DOHH2 (cell line): Measurements from ENCODE around the gene SLC11A1.

Source experiments
- H3F3A ChIP-seq: fragments of 200-600 bp; sonication (generic), shearing (Covaris generic); 2 replicates; pipeline ENCODE4 v1.6.0; 2016; ENCODE audit warnings: antibody characterized with exemption, mild to moderate bottlenecking; ENCODE audit not compliant: control insufficient read depth, insufficient read depth
- H3K27ac ChIP-seq: fragments of 200-600 bp; sonication (generic); 2 replicates; pipeline ENCODE4 v1.5.1; 2014; ENCODE audit warnings: low read depth, mild to moderate bottlenecking, low read length, moderate library complexity
- H3K27me3 ChIP-seq: fragments of 200-600 bp; sonication (generic); 2 replicates; pipeline ENCODE4 v1.6.1; 2014; ENCODE audit warnings: mild to moderate bottlenecking, low read length, mixed read lengths; ENCODE audit not compliant: control insufficient read depth
- H3K36me3 ChIP-seq: fragments of 200-600 bp; sonication (generic); 2 replicates; pipeline ENCODE4 v1.6.1; 2014; ENCODE audit warnings: mild to moderate bottlenecking, low read length, moderate library complexity, mixed read lengths; ENCODE audit not compliant: control insufficient read depth
- H3K4me1 ChIP-seq: fragments of 200-600 bp; sonication (generic); 2 replicates; pipeline ENCODE4 v1.6.1; 2014; ENCODE audit warnings: mild to moderate bottlenecking, low read length, mixed read lengths; ENCODE audit not compliant: control insufficient read depth
- H3K4me2 ChIP-seq: fragments of 200-600 bp; sonication (generic); 2 replicates; pipeline ENCODE4 v1.6.0; 2014; ENCODE audit warnings: mild to moderate bottlenecking, low read length, moderate library complexity
- H3K4me3 ChIP-seq: fragments of 200-600 bp; sonication (generic); 2 replicates; pipeline ENCODE4 v1.5.1; 2014; ENCODE audit warnings: mild to moderate bottlenecking, low read length, mixed read lengths
- H3K79me2 ChIP-seq: fragments of 200-600 bp; sonication (generic); 2 replicates; pipeline ENCODE4 v1.6.1; 2014; ENCODE audit warnings: mild to moderate bottlenecking, low read length, mixed read lengths; ENCODE audit not compliant: control insufficient read depth
- H3K9me2 ChIP-seq: fragments of 200-600 bp; sonication (generic); replicated peaks from 2 replicates; pipeline ENCODE4 v1.6.1; 2014; ENCODE audit warnings: mild to moderate bottlenecking, low read length, mixed read lengths; ENCODE audit not compliant: control insufficient read depth
- H3K9me3 ChIP-seq: fragments of 200-600 bp; sonication (generic); 2 replicates; pipeline ENCODE4 v1.6.1; 2014; ENCODE audit warnings: antibody characterized with exemption, low read length, mixed read lengths; ENCODE audit not compliant: control insufficient read depth, insufficient read depth
- H4K20me1 ChIP-seq: fragments of 200-600 bp; sonication (generic); 2 replicates; pipeline ENCODE4 v1.6.0; 2014; ENCODE audit warnings: low read depth, mild to moderate bottlenecking, antibody characterized with exemption, low read length, moderate library complexity; ENCODE audit not compliant: control insufficient read depth, insufficient read depth
- EZH2phosphoT487 ChIP-seq: fragments of 200-600 bp; sonication (generic); IDR thresholded peaks from 2 replicates; pipeline ENCODE4 v1.6.1; 2017; ENCODE audit warnings: borderline replicate concordance, mild to moderate bottlenecking, antibody characterized with exemption, low read length, moderate library complexity, mixed read lengths
- TF ChIP-seq, protein P1 (sequence below): fragments of 200-600 bp; sonication (generic); IDR thresholded peaks from one replicate; pipeline ENCODE4 v1.5.1; 2014; ENCODE audit warnings: antibody characterized with exemption, mild to moderate bottlenecking, low read depth, low read length; ENCODE audit not compliant: poor library complexity, severe bottlenecking

Gene SLC11A1

DNA sequence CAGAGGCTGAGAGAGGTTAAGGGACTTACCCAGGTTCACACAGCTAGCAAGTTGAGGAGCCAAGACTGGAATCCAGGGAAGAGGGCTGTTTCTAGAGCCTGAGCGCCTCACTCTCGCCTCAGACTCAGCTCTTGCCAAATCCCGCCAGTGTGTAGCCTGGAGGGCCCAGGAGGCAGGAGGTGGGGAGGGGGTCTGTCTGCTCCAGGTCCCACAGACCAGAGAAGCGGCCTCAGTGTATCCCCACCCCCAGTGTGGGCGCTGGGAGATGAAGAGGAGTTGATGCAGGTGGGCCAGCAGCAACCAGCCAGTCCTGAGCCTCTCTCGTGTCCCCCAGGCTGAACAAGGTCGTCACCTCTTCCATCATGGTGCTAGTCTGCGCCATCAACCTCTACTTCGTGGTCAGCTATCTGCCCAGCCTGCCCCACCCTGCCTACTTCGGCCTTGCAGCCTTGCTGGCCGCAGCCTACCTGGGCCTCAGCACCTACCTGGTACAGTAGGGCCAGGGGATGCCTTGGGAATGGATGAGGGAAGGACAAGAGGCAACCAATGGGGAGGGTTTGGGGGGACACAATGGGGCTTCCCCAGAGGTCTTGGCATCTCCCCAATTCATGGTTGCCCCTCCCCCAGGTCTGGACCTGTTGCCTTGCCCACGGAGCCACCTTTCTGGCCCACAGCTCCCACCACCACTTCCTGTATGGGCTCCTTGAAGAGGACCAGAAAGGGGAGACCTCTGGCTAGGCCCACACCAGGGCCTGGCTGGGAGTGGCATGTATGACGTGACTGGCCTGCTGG is 12.4 kb downstream of the SLC11A1 start:
- H3K4me3 ChIP-seq: no peak overlapping the region
- no peaks in the 10 kb centered on the region for H3K9me3 ChIP-seq
- no peaks in the 10 kb centered on the region for H4K20me1 ChIP-seq
- peaks cover 11% of the 10 kb centered on the region for H3K79me2 ChIP-seq
- H3K9me2 ChIP-seq: no peaks in the 10 kb centered on the region
- peaks cover 15% of the 10 kb centered on the region for H3F3A ChIP-seq
- no peak overlapping the region for H3K27ac ChIP-seq
- H3K4me1 ChIP-seq: peaks cover 52% of the 10 kb centered on the region
- H3K36me3 ChIP-seq: no peaks in the 10 kb centered on the region
- H3K4me2 ChIP-seq: peak overlapping the region; percentile 94
- TF ChIP-seq EZH2phosphoT487: no peak
- TF ChIP-seq, protein P1, sequence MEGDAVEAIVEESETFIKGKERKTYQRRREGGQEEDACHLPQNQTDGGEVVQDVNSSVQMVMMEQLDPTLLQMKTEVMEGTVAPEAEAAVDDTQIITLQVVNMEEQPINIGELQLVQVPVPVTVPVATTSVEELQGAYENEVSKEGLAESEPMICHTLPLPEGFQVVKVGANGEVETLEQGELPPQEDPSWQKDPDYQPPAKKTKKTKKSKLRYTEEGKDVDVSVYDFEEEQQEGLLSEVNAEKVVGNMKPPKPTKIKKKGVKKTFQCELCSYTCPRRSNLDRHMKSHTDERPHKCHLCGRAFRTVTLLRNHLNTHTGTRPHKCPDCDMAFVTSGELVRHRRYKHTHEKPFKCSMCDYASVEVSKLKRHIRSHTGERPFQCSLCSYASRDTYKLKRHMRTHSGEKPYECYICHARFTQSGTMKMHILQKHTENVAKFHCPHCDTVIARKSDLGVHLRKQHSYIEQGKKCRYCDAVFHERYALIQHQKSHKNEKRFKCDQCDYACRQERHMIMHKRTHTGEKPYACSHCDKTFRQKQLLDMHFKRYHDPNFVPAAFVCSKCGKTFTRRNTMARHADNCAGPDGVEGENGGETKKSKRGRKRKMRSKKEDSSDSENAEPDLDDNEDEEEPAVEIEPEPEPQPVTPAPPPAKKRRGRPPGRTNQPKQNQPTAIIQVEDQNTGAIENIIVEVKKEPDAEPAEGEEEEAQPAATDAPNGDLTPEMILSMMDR: no peak
- H3K27me3 ChIP-seq: no peaks in the 10 kb centered on the region

DNA sequence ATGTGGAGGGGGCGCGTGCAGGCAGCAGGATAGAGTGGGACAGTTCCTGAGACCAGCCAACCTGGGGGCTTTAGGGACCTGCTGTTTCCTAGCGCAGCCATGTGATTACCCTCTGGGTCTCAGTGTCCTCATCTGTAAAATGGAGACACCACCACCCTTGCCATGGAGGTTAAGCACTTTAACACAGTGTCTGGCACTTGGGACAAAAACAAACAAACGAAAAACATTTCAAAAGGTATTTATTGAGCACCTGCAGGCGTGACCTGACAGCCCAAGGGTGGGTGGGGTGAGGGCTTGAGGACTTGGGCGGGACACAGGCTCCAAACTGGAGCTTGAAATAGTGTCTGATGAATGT is 13.0 kb downstream of the SLC11A1 start:
- no peaks in the 10 kb centered on the region for H4K20me1 ChIP-seq
- peaks cover 15% of the 10 kb centered on the region for H3F3A ChIP-seq
- no peaks in the 10 kb centered on the region for H3K27me3 ChIP-seq
- no peak overlapping the region for H3K27ac ChIP-seq
- peaks cover 13% of the 10 kb centered on the region for H3K79me2 ChIP-seq
- H3K4me3 ChIP-seq: no peak overlapping the region
- no peaks in the 10 kb centered on the region for H3K9me3 ChIP-seq
- H3K36me3 ChIP-seq: peaks cover 1% of the 10 kb centered on the region; the same call in 1 of the 2 replicates
- H3K4me1 ChIP-seq: peaks cover 52% of the 10 kb centered on the region
- TF ChIP-seq EZH2phosphoT487: no peak
- TF ChIP-seq, protein P1: no peak
- no peaks in the 10 kb centered on the region for H3K9me2 ChIP-seq
- peak overlapping the region; percentile 94 for H3K4me2 ChIP-seq

DNA sequence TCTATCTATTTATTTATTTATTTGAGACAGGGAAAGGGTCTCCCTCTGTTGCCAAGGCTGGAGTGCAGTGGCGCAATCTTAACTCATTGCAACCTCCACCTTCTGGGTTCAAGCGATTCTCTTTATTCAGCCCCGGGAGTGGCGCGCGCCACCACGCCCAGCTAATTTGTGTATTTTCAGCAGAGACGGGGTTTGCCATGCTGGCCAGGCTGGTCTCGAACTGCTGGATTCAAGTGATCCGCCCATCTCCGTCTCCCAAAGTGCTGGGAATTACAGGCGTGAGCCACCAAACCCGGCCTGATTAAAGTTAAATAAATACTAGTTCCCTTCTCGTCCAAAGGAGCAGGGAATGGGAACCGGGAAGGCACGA is 13.4 kb downstream of the SLC11A1 start:
- peaks cover 52% of the 10 kb centered on the region for H3K4me1 ChIP-seq
- H3K4me3 ChIP-seq: peak overlapping the region; percentile 90
- H3K9me2 ChIP-seq: no peaks in the 10 kb centered on the region
- peak overlapping the region; percentile 94 for H3K4me2 ChIP-seq
- H3K9me3 ChIP-seq: no peaks in the 10 kb centered on the region
- TF ChIP-seq, protein P1: no peak
- TF ChIP-seq EZH2phosphoT487: no peak
- peaks cover 15% of the 10 kb centered on the region for H3F3A ChIP-seq
- peaks cover 17% of the 10 kb centered on the region for H3K79me2 ChIP-seq
- H4K20me1 ChIP-seq: no peaks in the 10 kb centered on the region
- no peaks in the 10 kb centered on the region for H3K27me3 ChIP-seq
- peaks cover 3% of the 10 kb centered on the region; the same call in 1 of the 2 replicates for H3K36me3 ChIP-seq
- peak overlapping the region; percentile 92 for H3K27ac ChIP-seq
